Measurements from ENCODE around the gene NOTCH1.

DNA sequence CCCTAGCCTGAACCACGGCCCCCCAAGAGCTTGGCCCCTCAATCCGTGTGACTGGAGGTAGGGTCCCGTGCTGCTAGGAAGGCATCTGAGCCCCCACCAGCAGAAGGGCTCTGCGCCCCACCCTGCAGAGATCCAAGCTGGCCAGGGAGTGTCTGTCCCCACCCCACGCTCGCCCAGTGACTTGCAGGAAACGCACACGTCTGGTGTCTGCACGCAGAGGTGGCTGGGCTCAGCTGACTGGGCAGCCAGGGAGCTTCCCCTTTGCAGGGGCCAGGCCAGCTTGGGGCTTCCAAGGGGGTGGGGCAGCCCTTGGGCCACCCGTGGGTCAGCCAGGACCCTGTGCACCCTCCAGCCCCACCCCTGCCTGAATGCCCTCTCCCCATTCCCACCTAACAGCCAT lies 24.3 kb downstream of the NOTCH1 start:
- TF ChIP-seq, protein P1, sequence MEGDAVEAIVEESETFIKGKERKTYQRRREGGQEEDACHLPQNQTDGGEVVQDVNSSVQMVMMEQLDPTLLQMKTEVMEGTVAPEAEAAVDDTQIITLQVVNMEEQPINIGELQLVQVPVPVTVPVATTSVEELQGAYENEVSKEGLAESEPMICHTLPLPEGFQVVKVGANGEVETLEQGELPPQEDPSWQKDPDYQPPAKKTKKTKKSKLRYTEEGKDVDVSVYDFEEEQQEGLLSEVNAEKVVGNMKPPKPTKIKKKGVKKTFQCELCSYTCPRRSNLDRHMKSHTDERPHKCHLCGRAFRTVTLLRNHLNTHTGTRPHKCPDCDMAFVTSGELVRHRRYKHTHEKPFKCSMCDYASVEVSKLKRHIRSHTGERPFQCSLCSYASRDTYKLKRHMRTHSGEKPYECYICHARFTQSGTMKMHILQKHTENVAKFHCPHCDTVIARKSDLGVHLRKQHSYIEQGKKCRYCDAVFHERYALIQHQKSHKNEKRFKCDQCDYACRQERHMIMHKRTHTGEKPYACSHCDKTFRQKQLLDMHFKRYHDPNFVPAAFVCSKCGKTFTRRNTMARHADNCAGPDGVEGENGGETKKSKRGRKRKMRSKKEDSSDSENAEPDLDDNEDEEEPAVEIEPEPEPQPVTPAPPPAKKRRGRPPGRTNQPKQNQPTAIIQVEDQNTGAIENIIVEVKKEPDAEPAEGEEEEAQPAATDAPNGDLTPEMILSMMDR (conservative IDR thresholded peaks at IDR 0.05; ENCODE audit: low read depth, low read length) = no peak
- no peak for TF ChIP-seq EZH2 (IDR thresholded peaks at IDR 0.05; ENCODE audit: borderline replicate concordance, low read depth, low read length, poor library complexity, severe bottlenecking)

Data from A673 (cell line).